ENCODE data around the gene CMIP.

CMIP gene

DNA sequence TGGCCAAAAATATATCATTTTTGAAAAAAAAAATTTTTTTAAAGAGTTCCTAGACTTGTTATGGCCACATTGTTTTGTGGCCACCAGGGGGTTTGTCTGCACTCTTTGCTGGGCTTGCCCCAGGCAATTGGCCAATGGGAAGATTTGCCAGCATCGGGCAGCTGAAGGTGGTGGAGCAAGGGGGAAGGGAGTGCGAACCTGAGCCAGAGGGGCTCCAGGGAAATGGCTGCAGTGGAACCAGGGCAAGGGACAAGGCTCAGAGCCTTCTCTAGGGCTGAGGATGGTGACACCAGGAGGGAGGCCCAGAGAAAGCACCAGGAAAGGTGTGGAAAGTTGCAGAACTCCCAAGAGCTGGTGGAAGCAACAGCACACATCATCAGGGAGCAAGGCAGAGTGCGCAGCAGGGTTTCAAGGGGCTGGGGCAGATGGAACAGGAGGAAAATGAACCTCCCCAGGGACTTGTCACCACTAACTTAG, 15.5 kb upstream of the CMIP start:
- Histone ChIP-seq H3K4me2 (ENCODE audit: low read length) (no peak overlapping the region), H3K9ac (no peak overlapping the region), H3K36me3 (ENCODE audit: control insufficient read depth, insufficient read depth, low read length) (no peaks in the 10 kb centered on the region), H3K9me3 (ENCODE audit: control insufficient read depth, low read length) (no peaks in the 10 kb centered on the region), H2AFZ (peak overlapping the region; percentile 51), H3K79me2 (no peaks in the 10 kb centered on the region), H3K27me3 (ENCODE audit: control insufficient read depth, insufficient read depth, low read length) (no peaks in the 10 kb centered on the region), H3K27ac (no peak overlapping the region), H3K4me1 (no peaks in the 10 kb centered on the region), H3K4me3 (ENCODE audit: low read depth, low read length) (no peak overlapping the region)
- TF ChIP-seq CTCF (IDR thresholded peaks at IDR 0.05): peak; percentile 72

- H3K9me3 ChIP-seq (ENCODE audit: control insufficient read depth, low read length): no peaks in the 10 kb centered on the region
- no peak overlapping the region for H3K9ac ChIP-seq
- H3K79me2 ChIP-seq: no peaks in the 10 kb centered on the region
- H2AFZ ChIP-seq: no peak overlapping the region
- no peaks in the 10 kb centered on the region for H3K27me3 ChIP-seq (ENCODE audit: control insufficient read depth, insufficient read depth, low read length)
- no peak for TF ChIP-seq CTCF (IDR thresholded peaks at IDR 0.05)
- no peak overlapping the region for H3K4me3 ChIP-seq (ENCODE audit: low read depth, low read length)
- H3K27ac ChIP-seq: no peak overlapping the region
- H3K4me2 ChIP-seq (ENCODE audit: low read length): no peak overlapping the region
- no peaks in the 10 kb centered on the region for H3K36me3 ChIP-seq (ENCODE audit: control insufficient read depth, insufficient read depth, low read length)
- no peaks in the 10 kb centered on the region for H3K4me1 ChIP-seq
Measured at GRCh38 chr16:81431554-81432353, 12.9 kb upstream of the CMIP start.

- Histone ChIP-seq H3K4me3 (ENCODE audit: low read depth, low read length) (no peak overlapping the region), H3K79me2 (no peaks in the 10 kb centered on the region), H2AFZ (no peak overlapping the region), H3K27me3 (ENCODE audit: control insufficient read depth, insufficient read depth, low read length) (no peaks in the 10 kb centered on the region), H3K9ac (no peak overlapping the region), H3K4me2 (ENCODE audit: low read length) (no peak overlapping the region), H3K27ac (no peak overlapping the region), H3K9me3 (ENCODE audit: control insufficient read depth, low read length) (no peaks in the 10 kb centered on the region), H3K4me1 (no peaks in the 10 kb centered on the region), H3K36me3 (ENCODE audit: control insufficient read depth, insufficient read depth, low read length) (no peaks in the 10 kb centered on the region)
- no peak for TF ChIP-seq CTCF (IDR thresholded peaks at IDR 0.05)
Measured at GRCh38 chr16:81432937-81433557, 11.6 kb upstream of the CMIP start.

DNA sequence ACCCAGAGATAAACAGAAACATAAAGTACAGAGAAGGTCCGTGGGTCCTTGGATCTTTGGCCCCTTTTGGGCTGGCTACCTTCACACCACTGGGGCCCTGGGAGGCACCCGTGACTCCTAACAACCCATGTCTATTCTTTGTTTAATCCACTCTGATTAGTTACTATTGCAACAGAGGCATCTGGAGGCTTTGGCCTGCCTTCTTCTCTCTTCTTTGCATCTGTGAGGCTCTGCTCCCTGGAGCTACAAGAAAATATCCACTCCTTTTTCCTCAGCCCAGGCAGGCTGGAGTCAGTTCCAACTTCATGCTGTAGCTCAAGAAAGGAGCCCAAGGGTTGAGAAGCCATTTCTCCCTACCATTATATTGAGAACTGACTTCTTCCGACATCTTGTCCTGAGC, 9.5 kb upstream of the CMIP start:
- Histone ChIP-seq H3K4me2 (ENCODE audit: low read length) (no peak overlapping the region), H3K9ac (no peak overlapping the region), H3K27me3 (ENCODE audit: control insufficient read depth, insufficient read depth, low read length) (no peaks in the 10 kb centered on the region), H3K79me2 (no peaks in the 10 kb centered on the region), H3K4me1 (no peaks in the 10 kb centered on the region), H2AFZ (no peak overlapping the region), H3K9me3 (ENCODE audit: control insufficient read depth, low read length) (no peaks in the 10 kb centered on the region), H3K4me3 (ENCODE audit: low read depth, low read length) (no peak overlapping the region), H3K36me3 (ENCODE audit: control insufficient read depth, insufficient read depth, low read length) (no peaks in the 10 kb centered on the region), H3K27ac (no peak overlapping the region)
- no peak for TF ChIP-seq CTCF (IDR thresholded peaks at IDR 0.05)

Measured in parathyroid adenoma (tissue), 2 donors.